ENCODE data around the gene HOXB7. TPM values are rescaled to one million over a fixed set of nuclear protein-coding genes. Genes with fewer than 3 reads are reported as not detected.
A peak's percentile ranks its signal among the peaks of the same experiment; 100 is the strongest.

Gene HOXB7
- total RNA-seq, 4 donors from 2014 or later, result 0.36 to 3.0 (median 0.65) TPM

DNA sequence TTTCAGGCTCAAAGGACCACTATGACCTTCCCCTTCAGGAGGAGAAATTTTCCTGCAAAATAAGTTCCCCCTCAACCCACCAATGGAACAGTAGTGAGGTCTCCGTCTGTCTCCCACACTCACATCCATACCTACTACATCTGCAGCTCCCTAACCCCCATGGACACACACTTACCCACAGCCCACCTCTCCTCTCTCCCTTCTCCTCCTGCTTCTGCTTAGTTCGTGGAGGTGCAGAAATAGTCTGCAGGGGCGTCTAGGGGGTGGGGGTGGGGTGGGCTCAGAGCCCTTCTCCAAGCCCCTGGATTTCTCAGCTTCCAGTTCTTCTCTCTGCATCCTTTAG lies 41.6 kb downstream of the HOXB7 start:
- H3K36me3 ChIP-seq, result no peaks in the 10 kb centered on the region
- TF ChIP-seq, protein P1, sequence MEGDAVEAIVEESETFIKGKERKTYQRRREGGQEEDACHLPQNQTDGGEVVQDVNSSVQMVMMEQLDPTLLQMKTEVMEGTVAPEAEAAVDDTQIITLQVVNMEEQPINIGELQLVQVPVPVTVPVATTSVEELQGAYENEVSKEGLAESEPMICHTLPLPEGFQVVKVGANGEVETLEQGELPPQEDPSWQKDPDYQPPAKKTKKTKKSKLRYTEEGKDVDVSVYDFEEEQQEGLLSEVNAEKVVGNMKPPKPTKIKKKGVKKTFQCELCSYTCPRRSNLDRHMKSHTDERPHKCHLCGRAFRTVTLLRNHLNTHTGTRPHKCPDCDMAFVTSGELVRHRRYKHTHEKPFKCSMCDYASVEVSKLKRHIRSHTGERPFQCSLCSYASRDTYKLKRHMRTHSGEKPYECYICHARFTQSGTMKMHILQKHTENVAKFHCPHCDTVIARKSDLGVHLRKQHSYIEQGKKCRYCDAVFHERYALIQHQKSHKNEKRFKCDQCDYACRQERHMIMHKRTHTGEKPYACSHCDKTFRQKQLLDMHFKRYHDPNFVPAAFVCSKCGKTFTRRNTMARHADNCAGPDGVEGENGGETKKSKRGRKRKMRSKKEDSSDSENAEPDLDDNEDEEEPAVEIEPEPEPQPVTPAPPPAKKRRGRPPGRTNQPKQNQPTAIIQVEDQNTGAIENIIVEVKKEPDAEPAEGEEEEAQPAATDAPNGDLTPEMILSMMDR (IDR thresholded peaks at IDR 0.05 in 4 of 5, conservative IDR thresholded peaks at IDR 0.05 in 1 of 5), result no peak
- no peak for TF ChIP-seq POLR2A (IDR thresholded peaks at IDR 0.05)
- H3K27ac ChIP-seq, result peak overlapping the region in 3 of 4 donors; percentile 57 to 78 (median 70)
- no peaks in the 10 kb centered on the region for H3K9me3 ChIP-seq
- peak overlapping the region in 3 of 4 donors; percentile 16 to 28 (median 22) for H3K4me3 ChIP-seq
- H3K27me3 ChIP-seq, result peaks cover 25 to 36% (median 32%) of the 10 kb centered on the region in 3 donors
- peaks cover 0 to 12% of the 10 kb centered on the region in 2 donors for H3K4me1 ChIP-seq
- DNase-seq, result no peak
- no peak for ATAC-seq
- intact Hi-C loops (cut with DNase I; ENCODE audit: low total_unique reads), result no loop called here
- in situ Hi-C loops (cut with MboI; ENCODE audit: low sequenced_read_pairs in 4 of 4), result no loop called here

DNA sequence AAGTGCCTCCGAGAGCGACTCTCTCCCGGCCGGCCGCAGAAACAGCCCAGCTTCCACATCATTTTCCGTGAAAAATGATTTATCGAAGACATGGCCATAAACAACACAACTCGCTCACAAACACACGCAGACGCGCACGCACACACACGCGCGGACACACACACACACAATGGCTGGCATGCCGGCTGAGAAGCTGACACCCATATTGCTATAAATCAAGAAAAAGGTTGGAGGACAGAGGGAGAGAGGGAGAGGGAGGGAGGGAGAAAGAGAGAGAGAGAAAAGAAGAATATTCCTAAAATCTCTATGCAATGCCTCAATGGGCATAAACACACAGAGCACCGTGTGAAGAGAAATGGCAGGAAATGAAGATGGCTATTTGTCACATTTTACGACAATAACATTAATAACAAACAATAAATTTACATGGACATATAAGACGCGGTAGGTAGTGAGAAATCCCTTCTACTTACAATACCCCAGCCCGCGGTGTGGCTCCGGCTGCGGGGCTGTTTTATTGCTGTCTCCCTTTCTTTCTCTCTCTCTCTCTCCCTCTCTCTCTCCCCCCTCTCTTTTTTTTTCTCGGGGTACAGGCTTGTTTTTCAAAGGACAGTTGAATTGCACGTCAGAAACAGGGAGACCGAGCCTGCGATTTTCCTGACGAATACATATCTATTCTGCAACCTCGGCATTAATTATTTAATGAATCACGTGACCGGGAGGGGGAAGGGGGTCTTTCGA lies 42.1 kb downstream of the HOXB7 start:
- Histone ChIP-seq H3K4me1 (peaks cover 0 to 12% of the 10 kb centered on the region in 2 donors), H3K4me3 (peak overlapping the region in 3 of 4 donors; percentile 22 to 37 (median 28)), H3K27ac (peak overlapping the region in 3 of 4 donors; percentile 57 to 78 (median 70)), H3K9me3 (no peaks in the 10 kb centered on the region), H3K27me3 (peaks cover 25 to 35% (median 29%) of the 10 kb centered on the region in 3 donors), H3K36me3 (no peaks in the 10 kb centered on the region)
- TF ChIP-seq POLR2A (IDR thresholded peaks at IDR 0.05), result no peak
- TF ChIP-seq, protein P1 (IDR thresholded peaks at IDR 0.05 in 4 of 5, conservative IDR thresholded peaks at IDR 0.05 in 1 of 5), result no peak
- DNase-seq (no peak), ATAC-seq (no peak)
- in situ Hi-C loops (cut with MboI; ENCODE audit: low sequenced_read_pairs in 4 of 4), result no loop called here
- intact Hi-C loops (cut with DNase I; ENCODE audit: low total_unique reads), result no loop called here

DNA sequence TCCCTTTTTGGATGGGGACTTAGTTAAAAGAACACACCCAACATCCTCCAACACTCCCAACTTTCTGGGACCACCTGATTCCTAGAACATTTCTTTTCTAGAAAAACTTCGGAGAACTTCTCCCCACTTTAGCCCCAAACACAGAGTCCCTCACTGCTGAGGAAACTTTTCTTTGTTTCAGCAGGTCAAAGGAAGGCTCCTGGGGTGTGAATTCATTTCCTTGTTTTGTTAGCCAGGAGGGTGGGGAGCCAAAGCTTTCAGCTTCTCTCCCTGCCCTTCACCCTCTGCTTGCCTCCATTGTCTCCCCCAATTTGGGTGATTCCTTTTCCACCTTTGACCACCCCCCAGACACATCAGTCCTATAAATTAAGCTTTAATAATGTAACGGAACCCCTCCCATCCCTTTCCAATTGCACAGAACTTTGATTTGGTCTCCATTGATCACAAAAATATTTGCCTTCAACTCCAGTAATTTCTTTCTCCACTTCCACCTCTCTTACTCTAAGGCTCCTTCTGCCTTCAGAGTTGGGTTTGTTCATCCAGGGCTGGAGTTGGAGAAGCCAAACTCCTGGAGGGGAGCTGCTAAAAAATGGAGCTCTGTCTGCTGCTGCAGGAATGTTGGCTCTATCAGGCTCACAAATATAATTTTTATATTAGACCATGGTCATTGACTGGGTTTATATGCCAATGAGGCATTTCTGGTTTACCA lies 43.0 kb downstream of the HOXB7 start:
- Histone ChIP-seq H3K36me3 (no peaks in the 10 kb centered on the region), H3K27me3 (peaks cover 21 to 32% (median 29%) of the 10 kb centered on the region in 3 donors), H3K4me1 (peaks cover 0 to 12% of the 10 kb centered on the region in 2 donors), H3K27ac (peak overlapping the region in 3 of 4 donors; percentile 56 to 78 (median 57)), H3K9me3 (no peaks in the 10 kb centered on the region), H3K4me3 (peak overlapping the region in 2 of 4 donors; percentile 22 to 37)
- no peak for DNase-seq
- no peak for ATAC-seq
- intact Hi-C loops (cut with DNase I; ENCODE audit: low total_unique reads), result no loop called here
- in situ Hi-C loops (cut with MboI; ENCODE audit: low sequenced_read_pairs in 4 of 4), result no loop called here
- TF ChIP-seq POLR2A (IDR thresholded peaks at IDR 0.05), result no peak
- TF ChIP-seq, protein P1 (IDR thresholded peaks at IDR 0.05 in 4 of 5, conservative IDR thresholded peaks at IDR 0.05 in 1 of 5), result no peak

DNA sequence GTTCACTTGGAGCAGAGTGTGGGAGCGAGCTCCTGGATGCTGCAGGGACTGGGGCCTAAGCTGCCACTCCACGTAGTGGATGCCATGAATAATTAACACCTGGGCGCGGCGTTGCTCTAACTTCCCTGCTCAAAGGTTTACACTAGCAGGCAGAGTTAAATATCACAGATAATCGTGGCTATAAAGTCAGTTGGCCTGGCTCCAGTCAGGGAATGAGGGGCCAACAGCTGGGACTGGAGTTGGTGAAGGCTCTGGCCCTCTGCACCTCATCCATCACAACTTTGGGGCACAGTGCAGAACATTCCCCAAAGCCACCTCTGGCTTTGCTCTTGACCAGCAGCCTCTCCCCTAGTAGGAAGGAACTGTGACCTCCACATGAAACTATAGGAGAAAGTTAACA lies 43.6 kb downstream of the HOXB7 start:
- DNase-seq (no peak), ATAC-seq (no peak)
- Histone ChIP-seq H3K27me3 (peaks cover 21 to 32% (median 29%) of the 10 kb centered on the region in 3 donors), H3K9me3 (no peaks in the 10 kb centered on the region), H3K36me3 (no peaks in the 10 kb centered on the region), H3K4me1 (peaks cover 0 to 12% of the 10 kb centered on the region in 2 donors), H3K27ac (peak overlapping the region in 3 of 4 donors; percentile 56 to 78 (median 57)), H3K4me3 (no peak overlapping the region)
- intact Hi-C loops (cut with DNase I; ENCODE audit: low total_unique reads) (no loop called here), in situ Hi-C loops (cut with MboI; ENCODE audit: low sequenced_read_pairs in 4 of 4) (no loop called here)
- TF ChIP-seq POLR2A (IDR thresholded peaks at IDR 0.05), result no peak
- TF ChIP-seq, protein P1 (IDR thresholded peaks at IDR 0.05 in 4 of 5, conservative IDR thresholded peaks at IDR 0.05 in 1 of 5), result no peak

All from gastrocnemius medialis (tissue), 4 donors.